Measurements from ENCODE around the gene IARS2. TPM values are rescaled to one million over a fixed set of nuclear protein-coding genes. Genes with fewer than 3 reads are reported as not detected.
"Not testable (repeated sequence)": the region's sequence is repeated elsewhere in the genome, so short reads cannot be mapped to it uniquely, and the experiment has no call there.

Gene IARS2
- 89.5 and 93.7 TPM in 2 replicates for total RNA-seq

GRCh38 chr1:220094016-220094911, at the start of gene IARS2:
Gene IARS2, plus strand, starts transcription at chr1:220094132. Its CDS starts 85 bp downstream, at chr1:220094217.
- DNase-seq (ENCODE audit: low read depth in 2 of 2) = peak; percentile 57 to 88

- no peak for DNase-seq (ENCODE audit: low read depth in 2 of 2)
Measured at GRCh38 chr1:220044678-220045355, 49.1 kb upstream of the IARS2 start.

- DNase-seq (ENCODE audit: low read depth in 2 of 2) = peak in 1 of 2 donors; percentile 17
Measured at GRCh38 chr1:220045356-220046051, 48.4 kb upstream of the IARS2 start.

GRCh38 chr1:220046052-220046930, 47.6 kb upstream of the IARS2 start, which contains the start of gene EPRS1:
Gene EPRS1, minus strand, starts transcription at chr1:220046505. Its CDS starts 117 bp downstream, at chr1:220046388.
- peak; percentile 87 to 98 for DNase-seq (ENCODE audit: low read depth in 2 of 2)

GRCh38 chr1:220056374-220056773, 37.6 kb upstream of the IARS2 start:
- DNase-seq (ENCODE audit: low read depth in 2 of 2) = no peak

- DNase-seq (ENCODE audit: low read depth in 2 of 2) = no peak
Measured at GRCh38 chr1:220060876-220061275, 33.1 kb upstream of the IARS2 start.

- DNase-seq (ENCODE audit: low read depth in 2 of 2) = no peak
Measured at GRCh38 chr1:220062629-220063028, 31.3 kb upstream of the IARS2 start.

- DNase-seq (ENCODE audit: low read depth in 2 of 2) = no peak
Measured at GRCh38 chr1:220067269-220068204, 26.4 kb upstream of the IARS2 start.

GRCh38 chr1:220076861-220077762, 16.8 kb upstream of the IARS2 start:
- peak; percentile 30 to 64 for DNase-seq (ENCODE audit: low read depth in 2 of 2)

GRCh38 chr1:220077887-220078286, 16.0 kb upstream of the IARS2 start:
- DNase-seq (ENCODE audit: low read depth in 2 of 2) = no peak

- DNase-seq (ENCODE audit: low read depth in 2 of 2) = peak; percentile 81 to 86
Measured at GRCh38 chr1:220084460-220084859, 9.5 kb upstream of the IARS2 start.

GRCh38 chr1:220086261-220086686, 7.7 kb upstream of the IARS2 start:
- DNase-seq (ENCODE audit: low read depth in 2 of 2) = not testable (repeated sequence)

- peak; percentile 96 for DNase-seq (ENCODE audit: low read depth in 2 of 2)
Measured at GRCh38 chr1:220089650-220090556, 4.0 kb upstream of the IARS2 start, which contains the start of gene BPNT1. Gene BPNT1, minus strand, starts transcription at chr1:220089788. Its CDS starts 9,942 bp downstream, at chr1:220079846.

- no peak for DNase-seq (ENCODE audit: low read depth in 2 of 2)
Measured at GRCh38 chr1:220092694-220093093, 1.2 kb upstream of the IARS2 start.

- DNase-seq (ENCODE audit: low read depth in 2 of 2) = peak in 1 of 2 donors; percentile 2
Measured at GRCh38 chr1:220093361-220094015, 444 bp upstream of the IARS2 start.

- peak; percentile 36 to 57 for DNase-seq (ENCODE audit: low read depth in 2 of 2)
Measured at GRCh38 chr1:220099826-220100225, 5.9 kb downstream of the IARS2 start.

GRCh38 chr1:220110473-220110872, 16.5 kb downstream of the IARS2 start:
- DNase-seq (ENCODE audit: low read depth in 2 of 2) = not testable (repeated sequence)
